Mesenchymal stem cell (in vitro differentiated cells and primary cell): ENCODE data around the gene PIGQ.

Source experiments
- DNase-seq: peaks from one replicate; pipeline ENCODE4 v3.0.0-alpha.2; 2013
- H2AFZ ChIP-seq: one replicate; pipeline ENCODE4 v1.6.1; 2013; ENCODE audit warnings: low read depth, mild to moderate bottlenecking, control low read depth, inconsistent platforms, low read length, moderate library complexity
- H2AK5ac ChIP-seq: 2 replicates; pipeline ENCODE4 v1.6.1; 2013; ENCODE audit warnings: low read length, moderate library complexity, mild to moderate bottlenecking, inconsistent platforms; ENCODE audit not compliant: severe bottlenecking
- H2BK120ac ChIP-seq: one replicate; pipeline ENCODE4 v1.6.1; 2013; ENCODE audit warnings: low read depth, mild to moderate bottlenecking, inconsistent platforms, low read length, moderate library complexity
- H2BK12ac ChIP-seq, 2 experiments: one replicate each; pipeline ENCODE4 v1.6.1; 2013; ENCODE audit warnings: inconsistent platforms in 2 of 2, low read length in 2 of 2, mild to moderate bottlenecking in 2 of 2, moderate library complexity in 2 of 2, control low read depth in 1 of 2
- H2BK15ac ChIP-seq: one replicate; pipeline ENCODE4 v1.6.1; 2013; ENCODE audit warnings: mild to moderate bottlenecking, low read depth, inconsistent platforms; ENCODE audit not compliant: poor library complexity, severe bottlenecking
- H2BK5ac ChIP-seq: 2 replicates; pipeline ENCODE4 v1.6.1; 2013; ENCODE audit warnings: low read depth, mild to moderate bottlenecking, low read length, control low read depth, inconsistent platforms; ENCODE audit not compliant: poor library complexity, severe bottlenecking
- H3K14ac ChIP-seq, 2 experiments: one replicate each; pipeline ENCODE4 v1.6.1; 2013; ENCODE audit warnings: inconsistent platforms in 2 of 2, low read length in 2 of 2, control low read depth in 1 of 2, mild to moderate bottlenecking in 1 of 2, moderate library complexity in 1 of 2
- H3K18ac ChIP-seq, 2 experiments: one replicate each; pipeline ENCODE4 v1.6.1; 2013; ENCODE audit warnings: inconsistent platforms in 2 of 2, low read length in 2 of 2, control low read depth in 1 of 2, low read depth in 1 of 2, mild to moderate bottlenecking in 1 of 2
- H3K23ac ChIP-seq, 2 experiments: one replicate each; pipeline ENCODE4 v1.6.1; 2013; ENCODE audit warnings: inconsistent platforms in 2 of 2, low read length in 2 of 2, mild to moderate bottlenecking in 2 of 2, moderate library complexity in 2 of 2, control low read depth in 1 of 2
- H3K27ac ChIP-seq: 2 replicates; pipeline ENCODE4 v1.5.1; 2013; ENCODE audit warnings: mild to moderate bottlenecking, moderate library complexity, low read length, control low read depth, inconsistent platforms; ENCODE audit not compliant: poor library complexity, severe bottlenecking
- H3K27me3 ChIP-seq, 2 experiments: 2 replicates each; pipeline versions ENCODE4 v1.6.1 to v1.7.0; 2013; ENCODE audit warnings: low read length in 2 of 2, mild to moderate bottlenecking in 2 of 2, moderate library complexity in 2 of 2, control low read depth in 1 of 2, inconsistent platforms in 1 of 2; ENCODE audit not compliant: control insufficient read depth in 1 of 2, insufficient read depth in 1 of 2
- H3K36me3 ChIP-seq, 2 experiments: 2 replicates each; pipeline versions ENCODE4 v1.6.1 to v1.7.0; 2013; ENCODE audit warnings: low read length in 2 of 2, control low read depth in 1 of 2, inconsistent platforms in 1 of 2, low read depth in 1 of 2, mild to moderate bottlenecking in 1 of 2; ENCODE audit not compliant: insufficient read depth in 2 of 2, control insufficient read depth in 1 of 2
- H3K4ac ChIP-seq, 2 experiments: one replicate each; pipeline ENCODE4 v1.6.1; 2013; ENCODE audit warnings: inconsistent platforms in 2 of 2, low read length in 2 of 2, mild to moderate bottlenecking in 2 of 2, moderate library complexity in 2 of 2, control low read depth in 1 of 2, low read depth in 1 of 2
- H3K4me1 ChIP-seq: 2 replicates; pipeline ENCODE4 v1.6.1; 2013; ENCODE audit warnings: low read depth, low read length, control low read depth; ENCODE audit not compliant: control insufficient read depth, insufficient read depth
- H3K4me2 ChIP-seq: 2 replicates; pipeline ENCODE4 v1.6.1; 2013; ENCODE audit warnings: low read length, mild to moderate bottlenecking, inconsistent platforms; ENCODE audit not compliant: poor library complexity, severe bottlenecking
- H3K4me3 ChIP-seq, 2 experiments: 2 replicates each; pipeline versions ENCODE4 v1.5.1 to v1.7.0; 2013; ENCODE audit warnings: low read length in 2 of 2, mild to moderate bottlenecking in 2 of 2, control low read depth in 1 of 2, low read depth in 1 of 2; ENCODE audit not compliant: insufficient read depth in 1 of 2
- H3K79me1 ChIP-seq: replicated peaks from 2 replicates; pipeline ENCODE4 v1.6.1; 2013; ENCODE audit warnings: mild to moderate bottlenecking, control low read depth, low read length, inconsistent platforms; ENCODE audit not compliant: poor library complexity, severe bottlenecking
- H3K9ac ChIP-seq: 2 replicates; pipeline ENCODE4 v1.7.0; 2013; ENCODE audit warnings: mild to moderate bottlenecking, low read length, moderate library complexity
- H3K9me3 ChIP-seq: 2 replicates; pipeline ENCODE4 v1.7.0; 2013; ENCODE audit warnings: mild to moderate bottlenecking, low read length; ENCODE audit not compliant: control insufficient read depth
- H4K8ac ChIP-seq: one replicate; pipeline ENCODE4 v1.6.1; 2013; ENCODE audit warnings: inconsistent platforms, mild to moderate bottlenecking, low read length, moderate library complexity
- H4K91ac ChIP-seq: one replicate; pipeline ENCODE4 v1.6.1; 2013; ENCODE audit warnings: mild to moderate bottlenecking, low read length, inconsistent platforms
- WGBS: methylation state at CpG from one replicate; pipeline ENCODE4 v1.1.7; 2013; ENCODE audit warnings: mixed read lengths; 5-methylcytosine and 5-hydroxymethylcytosine counted together

PIGQ gene

GRCh38 chr16:564690-565418 is 4.9 kb upstream of the PIGQ start:
- H3K36me3 ChIP-seq: no peaks in the 10 kb centered on the region
- DNase-seq: no peak
- H3K4ac ChIP-seq: no peak overlapping the region
- no peaks in the 10 kb centered on the region for H3K79me1 ChIP-seq
- no peak overlapping the region for H2AFZ ChIP-seq
- H4K8ac ChIP-seq: peak overlapping the region; percentile 47
- no peak overlapping the region for H3K9ac ChIP-seq
- peaks cover 54% of the 10 kb centered on the region for H3K4me1 ChIP-seq
- peaks cover 17 to 23% of the 10 kb centered on the region in 2 experiments for H3K27me3 ChIP-seq
- no peak overlapping the region for H2BK5ac ChIP-seq
- H3K4me3 ChIP-seq: no peak overlapping the region
- peak overlapping the region; percentile 33 for H2AK5ac ChIP-seq
- no peak overlapping the region for H3K14ac ChIP-seq
- 89% methylated on average over 42 of the region's 42 CpGs for WGBS
- no peak overlapping the region for H3K23ac ChIP-seq
- H3K4me2 ChIP-seq: no peak overlapping the region
- H2BK12ac ChIP-seq: no peak overlapping the region
- peak overlapping the region; percentile 70 for H2BK15ac ChIP-seq
- H4K91ac ChIP-seq: no peak overlapping the region
- peak overlapping the region in 1 of 2 experiments; percentile 5 for H3K18ac ChIP-seq
- H2BK120ac ChIP-seq: no peak overlapping the region
- H3K9me3 ChIP-seq: no peaks in the 10 kb centered on the region
- no peak overlapping the region for H3K27ac ChIP-seq

GRCh38 chr16:565419-566330 is 4.1 kb upstream of the PIGQ start:
- Histone ChIP-seq H3K23ac (peak overlapping the region in 1 of 2 experiments; percentile 61), H3K4ac (peak overlapping the region; percentile 24 to 39), H3K79me1 (no peaks in the 10 kb centered on the region), H3K27me3 (peaks cover 17 to 23% of the 10 kb centered on the region in 2 experiments), H2AK5ac (peak overlapping the region; percentile 30), H2BK12ac (peak overlapping the region; percentile 9 to 90), H3K4me1 (peaks cover 51% of the 10 kb centered on the region), H3K14ac (peak overlapping the region in 1 of 2 experiments; percentile 53), H2AFZ (no peak overlapping the region), H3K27ac (peak overlapping the region; percentile 40), H3K4me3 (peak overlapping the region in 1 of 2 experiments; percentile 28), H3K36me3 (no peaks in the 10 kb centered on the region), H2BK5ac (peak overlapping the region; percentile 20), H3K9me3 (no peaks in the 10 kb centered on the region), H3K4me2 (peak overlapping the region; percentile 37), H3K18ac (peak overlapping the region; percentile 72 to 86), H3K9ac (no peak overlapping the region), H4K8ac (peak overlapping the region; percentile 95), H2BK120ac (no peak overlapping the region), H4K91ac (peak overlapping the region; percentile 65), H2BK15ac (no peak overlapping the region)
- 56% methylated on average over 22 of the region's 35 CpGs for WGBS
- DNase-seq: no peak

GRCh38 chr16:566475-567372 is 3.0 kb upstream of the PIGQ start, which contains the start of gene NHLRC4:
TSS of gene NHLRC4 (plus strand) at chr16:567005. CDS start at chr16:568048, 1,043 bp downstream.
- Histone ChIP-seq H3K27ac (peak within 1 kb of the TSS; percentile 40), H2BK5ac (peak within 1 kb of the TSS; percentile 20), H4K8ac (peak within 1 kb of the TSS; percentile 97), H4K91ac (peak within 1 kb of the TSS; percentile 77), H3K23ac (peak within 1 kb of the TSS in 1 of 2 experiments; percentile 61), H2AK5ac (peak within 1 kb of the TSS; percentile 88), H3K79me1 (no peaks in the 10 kb centered on the region), H3K27me3 (peaks cover 7 to 13% of the 10 kb centered on the region in 2 experiments), H2BK15ac (peak within 1 kb of the TSS; percentile 71), H3K9ac (peak within 1 kb of the TSS; percentile 74), H3K4me3 (peak within 1 kb of the TSS; percentile 28 to 63), H3K4me2 (peak within 1 kb of the TSS; percentile 37), H2BK12ac (peak within 1 kb of the TSS; percentile 75 to 90), H2BK120ac (peak within 1 kb of the TSS; percentile 88), H3K4me1 (peaks cover 58% of the 10 kb centered on the region), H3K9me3 (no peaks in the 10 kb centered on the region), H3K4ac (peak within 1 kb of the TSS; percentile 75 to 76), H3K14ac (peak within 1 kb of the TSS in 1 of 2 experiments; percentile 53), H3K18ac (peak within 1 kb of the TSS; percentile 72 to 86), H2AFZ (no peak within 1 kb of the TSS), H3K36me3 (no peaks in the 10 kb centered on the region)
- peak; percentile 71 for DNase-seq
- WGBS: 49% methylated on average over 26 of the region's 26 CpGs
